Spleen (tissue), 7 donors: ENCODE measurements around the gene KANSL1L.

Source experiments
- CTCF ChIP-seq, 11 experiments: fragments of 200-600 bp in 7 of 11; fragments of 450-650 bp in 4 of 11; sonication (generic) in 4 of 11; IDR thresholded peaks in 8 of 11; conservative IDR thresholded peaks in 3 of 11; 1 replicate in 7 of 11; 2 replicates in 4 of 11; pipeline versions ENCODE4 v1.4.0 to v1.8.0; 2016 to 2021; ENCODE audit warnings: antibody characterized with exemption in 11 of 11, inconsistent platforms in 4 of 11, mild to moderate bottlenecking in 1 of 11
- POLR2A ChIP-seq, 3 donors: fragments of 450-650 bp; IDR thresholded peaks; one replicate each; pipeline ENCODE4 v1.5.1; 2017; ENCODE audit warnings: antibody characterized with exemption in 3 of 3, mild to moderate bottlenecking in 1 of 3
- donor health status: DM: no; HTN: no; CAD: no; lungs with moderate emphysema.
- donor health status: DM: no; HTN: no; CAD: no.
- donor health status: DM: no; HTN: no; CAD: no.

DNA sequence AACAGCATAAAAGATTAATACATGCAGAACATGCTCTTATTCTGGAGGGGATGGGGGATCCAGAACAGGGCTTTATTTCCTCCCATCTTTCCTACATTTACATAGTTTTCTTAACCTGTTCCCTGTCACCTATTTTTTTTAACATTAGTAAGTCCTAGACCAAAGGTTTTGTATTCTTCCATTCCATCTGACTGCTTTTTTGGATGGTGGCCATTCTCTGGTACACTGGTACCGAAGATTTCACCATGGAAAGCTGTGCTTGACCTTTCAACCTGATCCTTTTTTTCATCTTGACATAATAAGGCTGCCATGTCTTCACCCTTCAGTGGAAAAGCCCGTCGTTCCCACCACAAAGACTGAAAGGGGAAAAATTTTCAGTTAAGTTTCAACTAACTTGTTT lies 148.4 kb downstream of the KANSL1L start:
- no peak for TF ChIP-seq CTCF (IDR thresholded peaks at IDR 0.05 in 8 of 11, conservative IDR thresholded peaks at IDR 0.05 in 3 of 11)
- TF ChIP-seq POLR2A (IDR thresholded peaks at IDR 0.05) = no peak
